Spleen (tissue), 7 donors: ENCODE results near the gene CALCOCO1.

ENCODE experiments used
- CTCF ChIP-seq, 11 experiments: fragments of 200-600 bp in 7 of 11; fragments of 450-650 bp in 4 of 11; sonication (generic) in 4 of 11; IDR thresholded peaks in 8 of 11; conservative IDR thresholded peaks in 3 of 11; 1 replicate in 7 of 11; 2 replicates in 4 of 11; pipeline versions ENCODE4 v1.4.0 to v1.8.0; 2016 to 2021; ENCODE audit warnings: antibody characterized with exemption in 11 of 11, inconsistent platforms in 4 of 11, mild to moderate bottlenecking in 1 of 11
- POLR2AphosphoS5 ChIP-seq, 3 donors: sonication (generic); formaldehyde crosslinking; IDR thresholded peaks; one replicate each; pipeline ENCODE4 v1.5.1; 2017; ENCODE audit warnings: antibody characterized with exemption in 3 of 3
- donor health status: DM: no; HTN: no; CAD: no; lungs with moderate emphysema.
- donor health status: DM: no; HTN: no; CAD: no.
- donor health status: DM: no; HTN: no; CAD: no.

GRCh38 chr12:53710091-53710490 lies 17.2 kb downstream of the CALCOCO1 start:
- TF ChIP-seq CTCF (IDR thresholded peaks at IDR 0.05 in 8 of 11, conservative IDR thresholded peaks at IDR 0.05 in 3 of 11) (no peak), POLR2AphosphoS5 (IDR thresholded peaks at IDR 0.05) (no peak)
